Neuronal stem cell (in vitro differentiated cells): ENCODE data around the gene SH2D4B.

ENCODE experiments used
- DNase-seq: peaks from one replicate; pipeline ENCODE4 v3.0.0-alpha.2; 2013; ENCODE audit warnings: low spot score
- H2AFZ ChIP-seq: one replicate; pipeline ENCODE4 v1.6.1; 2013; ENCODE audit warnings: mild to moderate bottlenecking, low read length, inconsistent platforms
- H2AK5ac ChIP-seq: 2 replicates; pipeline ENCODE4 v1.6.1; 2013; ENCODE audit warnings: low read depth, mild to moderate bottlenecking, inconsistent platforms, low read length, moderate library complexity, mixed read lengths
- H2BK120ac ChIP-seq: 2 replicates; pipeline ENCODE4 v1.6.1; 2013; ENCODE audit warnings: low read depth, mild to moderate bottlenecking, inconsistent platforms, low read length, moderate library complexity, mixed read lengths
- H2BK12ac ChIP-seq: one replicate; pipeline ENCODE4 v1.6.1; 2013; ENCODE audit warnings: low read length, inconsistent platforms
- H2BK15ac ChIP-seq: 2 replicates; pipeline ENCODE4 v1.6.1; 2013; ENCODE audit warnings: mild to moderate bottlenecking, low read length, inconsistent platforms, mixed read lengths
- H2BK5ac ChIP-seq: one replicate; pipeline ENCODE4 v1.6.1; 2013; ENCODE audit warnings: inconsistent platforms, mild to moderate bottlenecking, low read length, moderate library complexity
- H3K14ac ChIP-seq: one replicate; pipeline ENCODE4 v1.6.1; 2013; ENCODE audit warnings: low read length, inconsistent platforms
- H3K18ac ChIP-seq: 2 replicates; pipeline ENCODE4 v1.6.1; 2013; ENCODE audit warnings: low read length, inconsistent platforms
- H3K23ac ChIP-seq: 2 replicates; pipeline ENCODE4 v1.6.1; 2013; ENCODE audit warnings: low read depth, mild to moderate bottlenecking, mixed read lengths, low read length, inconsistent platforms; ENCODE audit not compliant: poor library complexity
- H3K27ac ChIP-seq: replicated peaks from 3 replicates; pipeline ENCODE4 v1.5.1; 2013; ENCODE audit warnings: low read length, inconsistent platforms
- H3K27me3 ChIP-seq, 3 experiments: 2 replicates each; pipeline ENCODE4 v1.6.1; 2013; ENCODE audit warnings: low read length in 3 of 3, mild to moderate bottlenecking in 2 of 3, inconsistent platforms in 1 of 3, low read depth in 1 of 3, mixed read lengths in 1 of 3, moderate library complexity in 1 of 3; ENCODE audit not compliant: control insufficient read depth in 3 of 3, insufficient read depth in 3 of 3
- H3K36me3 ChIP-seq, 2 donors: replicated peaks in 1 of 2; 2 replicates each; pipeline ENCODE4 v1.6.1; 2013; ENCODE audit warnings: low read length in 2 of 2; ENCODE audit not compliant: control insufficient read depth in 2 of 2, insufficient read depth in 2 of 2
- H3K4ac ChIP-seq: 2 replicates; pipeline ENCODE4 v1.6.1; 2013; ENCODE audit warnings: inconsistent platforms, mild to moderate bottlenecking, low read length, moderate library complexity
- H3K4me1 ChIP-seq, 2 donors: 1 replicate in 1 of 2; 2 replicates in 1 of 2; pipeline ENCODE4 v1.6.1; 2013; ENCODE audit warnings: low read length in 2 of 2, low read depth in 1 of 2; ENCODE audit not compliant: control insufficient read depth in 2 of 2, insufficient read depth in 1 of 2
- H3K4me2 ChIP-seq: one replicate; pipeline ENCODE4 v1.6.1; 2013; ENCODE audit warnings: mild to moderate bottlenecking, low read length, inconsistent platforms; ENCODE audit not compliant: insufficient read depth, poor library complexity, severe bottlenecking
- H3K4me3 ChIP-seq, 2 donors: 2 replicates each; pipeline ENCODE4 v1.5.1; 2013; ENCODE audit warnings: low read length in 2 of 2, mild to moderate bottlenecking in 2 of 2, inconsistent platforms in 1 of 2, moderate library complexity in 1 of 2
- H3K79me1 ChIP-seq: one replicate; pipeline ENCODE4 v1.6.1; 2013; ENCODE audit warnings: low read depth, mild to moderate bottlenecking, inconsistent platforms, low read length, moderate library complexity
- H3K9ac ChIP-seq: one replicate; pipeline ENCODE4 v1.6.1; 2013; ENCODE audit warnings: mild to moderate bottlenecking, low read depth, low read length, inconsistent platforms; ENCODE audit not compliant: poor library complexity
- H3K9me3 ChIP-seq, 2 donors: replicated peaks in 1 of 2; 2 replicates each; pipeline versions ENCODE3 to v1.6.1; 2013; ENCODE audit warnings: low read length in 2 of 2, mild to moderate bottlenecking in 2 of 2, inconsistent platforms in 1 of 2, low read depth in 1 of 2, mixed read lengths in 1 of 2, moderate library complexity in 1 of 2; ENCODE audit not compliant: control insufficient read depth in 2 of 2, insufficient read depth in 1 of 2
- H4K8ac ChIP-seq: one replicate; pipeline ENCODE4 v1.6.1; 2013; ENCODE audit warnings: low read depth, mild to moderate bottlenecking, inconsistent platforms, low read length, moderate library complexity
- H4K91ac ChIP-seq: one replicate; pipeline ENCODE4 v1.6.1; 2013; ENCODE audit warnings: low read length, low read depth, mild to moderate bottlenecking, inconsistent platforms; ENCODE audit not compliant: poor library complexity
- whole genome bisulfite sequencing, 2 donors: extraction: QIAGEN DNeasy Blood & Tissue Kit; methylation state at CpG; one replicate each; pipeline ENCODE4 v1.1.7; 2013; ENCODE audit warnings: missing lambda C conversion rate in 2 of 2, mixed read lengths in 1 of 2; ENCODE audit not compliant: insufficient read length in 2 of 2, insufficient replicate concordance in 1 of 2; ENCODE audit errors: extremely low coverage in 2 of 2; 5-methylcytosine and 5-hydroxymethylcytosine counted together

SH2D4B gene

DNA sequence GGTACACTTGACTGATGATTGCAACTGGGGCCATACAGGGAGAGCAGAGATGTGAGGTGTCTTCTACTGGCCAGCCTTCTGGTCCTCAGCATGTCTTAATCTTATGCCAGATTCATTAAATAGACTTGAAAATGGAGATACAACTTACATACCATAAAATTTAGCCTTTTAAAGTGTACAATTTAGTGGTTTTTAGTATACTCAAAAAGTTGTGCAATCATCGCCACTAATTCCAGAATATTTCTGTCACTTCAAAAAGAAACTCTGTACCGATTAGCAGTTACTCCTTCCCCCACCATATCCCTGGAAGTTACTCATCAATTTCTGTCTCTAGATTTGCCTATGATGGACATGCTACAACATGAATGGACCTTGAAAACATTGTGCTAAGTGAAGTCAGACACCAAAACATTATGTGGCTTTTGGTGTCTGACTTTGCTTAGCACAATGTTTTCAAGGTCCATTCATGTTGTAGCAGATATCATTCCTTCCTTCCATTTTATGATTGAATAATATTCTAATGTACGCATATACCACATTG is 53.0 kb downstream of the SH2D4B start:
- H3K4ac ChIP-seq, result no peak overlapping the region
- H2BK15ac ChIP-seq, result no peak overlapping the region
- no peak overlapping the region for H4K8ac ChIP-seq
- no peak overlapping the region for H2BK120ac ChIP-seq
- H3K79me1 ChIP-seq, result no peaks in the 10 kb centered on the region
- H3K9ac ChIP-seq, result no peak overlapping the region
- DNase-seq, result no peak
- H3K4me3 ChIP-seq, result no peak overlapping the region
- H3K23ac ChIP-seq, result no peak overlapping the region
- no peak overlapping the region for H3K4me2 ChIP-seq
- WGBS, 2 donors, result no CpG with 5 or more reads among the region's 3 CpGs
- H2BK5ac ChIP-seq, result no peak overlapping the region
- H3K18ac ChIP-seq, result no peak overlapping the region
- no peak overlapping the region for H3K27ac ChIP-seq
- H2AFZ ChIP-seq, result no peak overlapping the region
- H3K27me3 ChIP-seq, result no peaks in the 10 kb centered on the region
- no peaks in the 10 kb centered on the region for H3K36me3 ChIP-seq
- H2AK5ac ChIP-seq, result no peak overlapping the region
- peaks cover 0 to 3% of the 10 kb centered on the region in 2 donors for H3K9me3 ChIP-seq
- H4K91ac ChIP-seq, result no peak overlapping the region
- H3K14ac ChIP-seq, result no peak overlapping the region
- no peaks in the 10 kb centered on the region for H3K4me1 ChIP-seq
- no peak overlapping the region for H2BK12ac ChIP-seq

DNA sequence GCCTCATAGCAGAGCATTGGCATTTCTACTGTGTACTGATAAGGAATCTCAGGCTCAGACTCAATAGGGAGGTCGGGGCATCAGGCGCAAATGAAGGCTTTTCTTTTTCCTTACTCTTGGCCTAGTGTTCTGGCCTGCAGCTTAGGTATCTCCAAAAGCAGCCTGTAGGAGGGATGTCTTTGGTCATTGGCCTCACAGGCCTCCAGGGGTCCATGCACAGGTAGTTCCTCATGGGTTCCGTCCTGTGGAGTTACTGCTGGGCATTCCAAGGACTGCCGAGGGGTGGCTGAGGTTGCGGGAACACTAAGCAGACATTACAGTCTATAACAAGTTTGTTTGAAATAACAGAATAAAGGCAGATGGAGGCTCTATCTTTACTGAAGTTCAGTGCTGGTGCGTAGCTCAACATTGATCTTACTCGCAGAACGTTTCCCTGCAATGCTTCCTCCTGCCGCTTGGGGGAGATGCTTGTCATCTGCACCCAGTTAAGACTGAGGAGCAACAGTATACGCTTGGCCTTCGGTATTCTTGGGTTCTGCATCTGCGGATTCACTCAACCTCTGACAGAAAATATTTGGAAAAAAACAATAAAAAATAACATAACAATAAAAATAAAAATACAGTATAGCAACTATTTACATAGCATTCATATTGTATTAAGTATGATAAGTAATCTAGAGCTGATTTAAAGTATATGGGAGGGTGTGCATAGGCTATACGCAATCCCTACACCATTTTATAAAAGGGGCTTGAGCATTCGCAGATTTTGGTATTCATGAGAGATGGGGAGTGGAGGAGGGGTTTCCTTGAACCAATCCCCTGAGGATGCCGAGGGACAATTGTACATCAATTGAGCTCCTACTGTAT is 58.9 kb downstream of the SH2D4B start:
- H3K18ac ChIP-seq, result no peak overlapping the region
- WGBS, 2 donors, result no CpG with 5 or more reads among the region's 15 CpGs

GRCh38 chr10:80598084-80598798 is 60.5 kb downstream of the SH2D4B start:
- H3K9me3 ChIP-seq, result no peaks in the 10 kb centered on the region
- H3K14ac ChIP-seq, result no peak overlapping the region
- H4K8ac ChIP-seq, result no peak overlapping the region
- no peak overlapping the region for H3K27ac ChIP-seq
- H2BK15ac ChIP-seq, result no peak overlapping the region
- no CpG with 5 or more reads among the region's 3 CpGs for WGBS, 2 donors
- H3K79me1 ChIP-seq, result no peaks in the 10 kb centered on the region
- no peak overlapping the region for H3K23ac ChIP-seq
- H3K9ac ChIP-seq, result no peak overlapping the region
- no peak overlapping the region for H2BK5ac ChIP-seq
- H3K18ac ChIP-seq, result no peak overlapping the region
- no peak overlapping the region for H3K4me2 ChIP-seq
- peaks cover 0 to 2% of the 10 kb centered on the region in 2 donors for H3K4me1 ChIP-seq
- no peak overlapping the region for H3K4ac ChIP-seq
- no peak overlapping the region for H2AK5ac ChIP-seq
- no peak for DNase-seq
- H2BK120ac ChIP-seq, result no peak overlapping the region
- H2AFZ ChIP-seq, result no peak overlapping the region
- no peak overlapping the region for H4K91ac ChIP-seq
- H2BK12ac ChIP-seq, result no peak overlapping the region
- H3K36me3 ChIP-seq, result no peaks in the 10 kb centered on the region
- no peaks in the 10 kb centered on the region for H3K27me3 ChIP-seq
- H3K4me3 ChIP-seq, result no peak overlapping the region

More for the DNA sequence above, 58.9 kb downstream of the SH2D4B start:
- H3K27me3 ChIP-seq, result no peaks in the 10 kb centered on the region
- no peaks in the 10 kb centered on the region for H3K9me3 ChIP-seq
- H3K23ac ChIP-seq, result no peak overlapping the region
- no peak overlapping the region for H3K27ac ChIP-seq
- no peak overlapping the region for H2BK15ac ChIP-seq
- H3K4me2 ChIP-seq, result no peak overlapping the region
- H4K8ac ChIP-seq, result no peak overlapping the region
- H2BK120ac ChIP-seq, result no peak overlapping the region
- H3K4ac ChIP-seq, result no peak overlapping the region
- no peaks in the 10 kb centered on the region for H3K36me3 ChIP-seq
- H3K79me1 ChIP-seq, result no peaks in the 10 kb centered on the region
- H2BK12ac ChIP-seq, result no peak overlapping the region
- no peak overlapping the region for H2AK5ac ChIP-seq
- no peak overlapping the region for H2BK5ac ChIP-seq
- DNase-seq, result peak; percentile 26
- no peak overlapping the region for H3K9ac ChIP-seq
- no peak overlapping the region for H3K4me3 ChIP-seq
- no peak overlapping the region for H2AFZ ChIP-seq
- no peak overlapping the region for H3K14ac ChIP-seq
- no peak overlapping the region for H4K91ac ChIP-seq
- peaks cover 0 to 2% of the 10 kb centered on the region in 2 donors for H3K4me1 ChIP-seq

GRCh38 chr10:80598951-80599350 is 61.2 kb downstream of the SH2D4B start:
- H2BK12ac ChIP-seq, result no peak overlapping the region
- H3K27me3 ChIP-seq, result no peaks in the 10 kb centered on the region
- WGBS, 2 donors, result no CpG with 5 or more reads among the region's 6 CpGs
- no peak overlapping the region for H4K91ac ChIP-seq
- H3K27ac ChIP-seq, result no peak overlapping the region
- peaks cover 0 to 2% of the 10 kb centered on the region in 2 donors for H3K4me1 ChIP-seq
- peak overlapping the region; percentile 11 for H3K18ac ChIP-seq
- H3K36me3 ChIP-seq, result no peaks in the 10 kb centered on the region
- no peak overlapping the region for H2AFZ ChIP-seq
- H2BK120ac ChIP-seq, result no peak overlapping the region
- no peak overlapping the region for H3K23ac ChIP-seq
- H2AK5ac ChIP-seq, result no peak overlapping the region
- H3K14ac ChIP-seq, result no peak overlapping the region
- H3K9ac ChIP-seq, result no peak overlapping the region
- H3K4ac ChIP-seq, result no peak overlapping the region
- no peak overlapping the region for H3K4me2 ChIP-seq
- no peaks in the 10 kb centered on the region for H3K79me1 ChIP-seq
- H4K8ac ChIP-seq, result no peak overlapping the region
- H3K9me3 ChIP-seq, result no peaks in the 10 kb centered on the region
- no peak overlapping the region for H2BK15ac ChIP-seq
- no peak overlapping the region for H2BK5ac ChIP-seq
- H3K4me3 ChIP-seq, result no peak overlapping the region
- DNase-seq, result no peak
